Measurements from ENCODE around the gene PTCHD4. TPM values are rescaled to one million over a fixed set of nuclear protein-coding genes. Genes with fewer than 3 reads are reported as not detected.
"Not testable (repeated sequence)": the region's sequence is repeated elsewhere in the genome, so short reads cannot be mapped to it uniquely, and the experiment has no call there.

Gene PTCHD4
- total RNA-seq, 1 donor from 2014 or later = 4.1 TPM

GRCh38 chr6:48139818-48140614 is 29.0 kb upstream of the PTCHD4 start:
- H3K36me3 ChIP-seq = no peaks in the 10 kb centered on the region
- H3K9me3 ChIP-seq = no peaks in the 10 kb centered on the region
- H3K27me3 ChIP-seq = no peaks in the 10 kb centered on the region
- TF ChIP-seq CTCF (IDR thresholded peaks at IDR 0.05) = no peak
- DNase-seq (no peak), ATAC-seq (no peak)
- intact Hi-C loops (cut with DNase I) = no loop called here
- no peak overlapping the region for H3K27ac ChIP-seq
- H3K4me3 ChIP-seq = no peak overlapping the region
- H3K4me1 ChIP-seq = no peaks in the 10 kb centered on the region

GRCh38 chr6:48136856-48137255 is 25.9 kb upstream of the PTCHD4 start:
- intact Hi-C loops (cut with DNase I) = no loop called here
- TF ChIP-seq CTCF (IDR thresholded peaks at IDR 0.05) = no peak
- no peaks in the 10 kb centered on the region for H3K9me3 ChIP-seq
- H3K27me3 ChIP-seq = no peaks in the 10 kb centered on the region
- no peaks in the 10 kb centered on the region for H3K4me1 ChIP-seq
- no peaks in the 10 kb centered on the region for H3K36me3 ChIP-seq
- H3K4me3 ChIP-seq = no peak overlapping the region
- no peak for ATAC-seq
- DNase-seq = no peak
- H3K27ac ChIP-seq = no peak overlapping the region

GRCh38 chr6:48135323-48136084 is 24.5 kb upstream of the PTCHD4 start:
- Histone ChIP-seq H3K4me1 (no peaks in the 10 kb centered on the region), H3K36me3 (no peaks in the 10 kb centered on the region), H3K27me3 (no peaks in the 10 kb centered on the region), H3K4me3 (no peak overlapping the region), H3K9me3 (no peaks in the 10 kb centered on the region), H3K27ac (no peak overlapping the region)
- ATAC-seq (no peak), DNase-seq (no peak)
- TF ChIP-seq CTCF (IDR thresholded peaks at IDR 0.05) = no peak
- intact Hi-C loops (cut with DNase I) = no loop called here

GRCh38 chr6:48134246-48134645 is 23.2 kb upstream of the PTCHD4 start:
- no peaks in the 10 kb centered on the region for H3K36me3 ChIP-seq
- ATAC-seq (no peak), DNase-seq (no peak)
- no peak for TF ChIP-seq CTCF (IDR thresholded peaks at IDR 0.05)
- no peaks in the 10 kb centered on the region for H3K4me1 ChIP-seq
- intact Hi-C loops (cut with DNase I) = no loop called here
- no peaks in the 10 kb centered on the region for H3K27me3 ChIP-seq
- H3K4me3 ChIP-seq = no peak overlapping the region
- H3K27ac ChIP-seq = no peak overlapping the region
- no peaks in the 10 kb centered on the region for H3K9me3 ChIP-seq

- Histone ChIP-seq H3K4me3 (no peak overlapping the region), H3K27me3 (no peaks in the 10 kb centered on the region), H3K27ac (no peak overlapping the region), H3K36me3 (no peaks in the 10 kb centered on the region), H3K4me1 (no peaks in the 10 kb centered on the region), H3K9me3 (no peaks in the 10 kb centered on the region)
- ATAC-seq (no peak), DNase-seq (no peak)
- intact Hi-C loops (cut with DNase I) = no loop called here
- TF ChIP-seq CTCF (IDR thresholded peaks at IDR 0.05) = no peak
Measured at GRCh38 chr6:48123601-48124000, 12.6 kb upstream of the PTCHD4 start.

- intact Hi-C loops (cut with DNase I); DNase-seq; H3K27me3 ChIP-seq; H3K36me3 ChIP-seq; H3K9me3 ChIP-seq; H3K4me3 ChIP-seq; H3K4me1 ChIP-seq; H3K27ac ChIP-seq; ATAC-seq: not testable (repeated sequence)
Measured at GRCh38 chr6:48121983-48122749, 11.2 kb upstream of the PTCHD4 start.
